AG09319 (cell line): Measurements from ENCODE around the gene KRTAP15-1.

Source experiments
- DNase-seq: peaks from one replicate; pipeline ENCODE4 v3.0.0-alpha.2; 2010; ENCODE audit warnings: low read depth; ENCODE audit errors: extremely low read depth
- TF ChIP-seq, protein P1 (sequence below): IDR thresholded peaks from 2 replicates; pipeline ENCODE4 v1.5.1; 2011; ENCODE audit warnings: low read depth, mild to moderate bottlenecking, inconsistent platforms, low read length, moderate library complexity

KRTAP15-1 gene

DNA sequence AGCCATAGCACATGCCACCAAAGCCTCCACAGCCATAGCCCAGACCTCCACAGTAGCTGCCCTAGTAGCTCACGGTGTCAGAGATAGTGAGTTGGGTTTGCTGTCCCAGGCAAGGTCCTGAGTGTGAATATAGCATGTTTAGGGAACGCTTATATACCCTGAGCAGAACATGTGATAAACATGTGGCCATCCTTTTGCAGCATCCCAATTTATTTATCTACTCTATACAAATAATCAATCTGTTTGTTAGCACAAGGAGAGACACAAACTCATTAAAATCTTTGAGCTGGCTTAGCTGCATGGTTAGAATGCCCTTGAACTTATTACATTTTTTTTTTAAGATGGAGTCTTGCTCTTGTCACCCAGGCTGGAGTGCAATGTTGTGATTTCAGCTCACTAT, 47.3 kb downstream of the KRTAP15-1 start, which contains the start of gene KRTAP19-2:
Gene KRTAP19-2 (minus strand): TSS at position 101 of the 400 bp plus-strand sequence. CDS start 88 bp downstream, at position 13.
- TF ChIP-seq, protein P1, sequence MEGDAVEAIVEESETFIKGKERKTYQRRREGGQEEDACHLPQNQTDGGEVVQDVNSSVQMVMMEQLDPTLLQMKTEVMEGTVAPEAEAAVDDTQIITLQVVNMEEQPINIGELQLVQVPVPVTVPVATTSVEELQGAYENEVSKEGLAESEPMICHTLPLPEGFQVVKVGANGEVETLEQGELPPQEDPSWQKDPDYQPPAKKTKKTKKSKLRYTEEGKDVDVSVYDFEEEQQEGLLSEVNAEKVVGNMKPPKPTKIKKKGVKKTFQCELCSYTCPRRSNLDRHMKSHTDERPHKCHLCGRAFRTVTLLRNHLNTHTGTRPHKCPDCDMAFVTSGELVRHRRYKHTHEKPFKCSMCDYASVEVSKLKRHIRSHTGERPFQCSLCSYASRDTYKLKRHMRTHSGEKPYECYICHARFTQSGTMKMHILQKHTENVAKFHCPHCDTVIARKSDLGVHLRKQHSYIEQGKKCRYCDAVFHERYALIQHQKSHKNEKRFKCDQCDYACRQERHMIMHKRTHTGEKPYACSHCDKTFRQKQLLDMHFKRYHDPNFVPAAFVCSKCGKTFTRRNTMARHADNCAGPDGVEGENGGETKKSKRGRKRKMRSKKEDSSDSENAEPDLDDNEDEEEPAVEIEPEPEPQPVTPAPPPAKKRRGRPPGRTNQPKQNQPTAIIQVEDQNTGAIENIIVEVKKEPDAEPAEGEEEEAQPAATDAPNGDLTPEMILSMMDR: no peak
- no peak for DNase-seq
